HG02763 (cell line): ENCODE measurements around the gene GPR37L1.

Source experiments
- ATAC-seq: cut with Tn5 transposase; IDR thresholded peaks from one replicate; pipeline ENCODE4 v1.9.1; 2021; ENCODE audit warnings: mild to moderate bottlenecking, moderate library complexity; ENCODE audit not compliant: unreplicated experiment

The GPR37L1 gene, protein sequence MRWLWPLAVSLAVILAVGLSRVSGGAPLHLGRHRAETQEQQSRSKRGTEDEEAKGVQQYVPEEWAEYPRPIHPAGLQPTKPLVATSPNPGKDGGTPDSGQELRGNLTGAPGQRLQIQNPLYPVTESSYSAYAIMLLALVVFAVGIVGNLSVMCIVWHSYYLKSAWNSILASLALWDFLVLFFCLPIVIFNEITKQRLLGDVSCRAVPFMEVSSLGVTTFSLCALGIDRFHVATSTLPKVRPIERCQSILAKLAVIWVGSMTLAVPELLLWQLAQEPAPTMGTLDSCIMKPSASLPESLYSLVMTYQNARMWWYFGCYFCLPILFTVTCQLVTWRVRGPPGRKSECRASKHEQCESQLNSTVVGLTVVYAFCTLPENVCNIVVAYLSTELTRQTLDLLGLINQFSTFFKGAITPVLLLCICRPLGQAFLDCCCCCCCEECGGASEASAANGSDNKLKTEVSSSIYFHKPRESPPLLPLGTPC

DNA sequence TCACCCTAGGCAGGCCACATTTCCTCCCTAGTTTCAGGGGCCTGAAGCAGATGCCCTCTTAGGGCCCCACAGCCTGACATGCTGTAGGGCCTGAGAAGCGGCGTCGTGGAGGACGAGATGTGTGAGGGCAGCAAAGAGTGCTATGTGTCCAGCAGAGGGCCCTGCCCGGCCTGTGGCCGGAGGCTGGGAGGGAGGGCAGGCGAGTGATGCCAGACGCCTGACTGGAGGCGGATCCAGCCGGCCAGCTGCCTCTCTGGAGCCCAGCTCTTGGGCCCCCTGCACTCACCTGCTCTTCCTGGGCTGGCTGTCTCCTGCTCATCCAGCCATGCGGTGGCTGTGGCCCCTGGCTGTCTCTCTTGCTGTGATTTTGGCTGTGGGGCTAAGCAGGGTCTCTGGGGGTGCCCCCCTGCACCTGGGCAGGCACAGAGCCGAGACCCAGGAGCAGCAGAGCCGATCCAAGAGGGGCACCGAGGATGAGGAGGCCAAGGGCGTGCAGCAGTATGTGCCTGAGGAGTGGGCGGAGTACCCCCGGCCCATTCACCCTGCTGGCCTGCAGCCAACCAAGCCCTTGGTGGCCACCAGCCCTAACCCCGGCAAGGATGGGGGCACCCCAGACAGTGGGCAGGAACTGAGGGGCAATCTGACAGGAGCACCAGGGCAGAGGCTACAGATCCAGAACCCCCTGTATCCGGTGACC, at the start of gene GPR37L1:
Gene GPR37L1, plus strand, starts transcription at position 279 of the 697 bp plus-strand sequence. Its CDS starts 47 bp downstream, at position 326.
- no peak for ATAC-seq

DNA sequence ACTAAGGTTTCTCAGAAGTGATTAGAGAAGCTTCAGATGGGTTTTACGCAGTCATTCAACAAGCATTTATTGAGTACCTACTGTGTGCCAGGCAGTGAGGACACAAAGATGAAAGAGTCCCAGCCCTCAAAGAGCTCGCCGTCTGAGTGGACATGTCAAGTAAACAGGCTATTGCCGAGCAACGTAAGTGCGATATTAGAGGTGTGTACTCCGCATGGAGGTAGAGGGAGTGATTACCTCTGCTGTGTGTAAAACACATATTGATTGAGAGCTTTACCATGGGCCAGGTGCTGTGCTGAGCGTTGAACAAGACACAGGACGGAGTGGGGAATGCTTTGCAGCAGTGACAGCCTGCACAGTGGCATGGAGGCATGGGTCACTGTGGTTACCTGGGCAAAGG, 49.5 kb upstream of the GPR37L1 start:
- ATAC-seq = no peak

DNA sequence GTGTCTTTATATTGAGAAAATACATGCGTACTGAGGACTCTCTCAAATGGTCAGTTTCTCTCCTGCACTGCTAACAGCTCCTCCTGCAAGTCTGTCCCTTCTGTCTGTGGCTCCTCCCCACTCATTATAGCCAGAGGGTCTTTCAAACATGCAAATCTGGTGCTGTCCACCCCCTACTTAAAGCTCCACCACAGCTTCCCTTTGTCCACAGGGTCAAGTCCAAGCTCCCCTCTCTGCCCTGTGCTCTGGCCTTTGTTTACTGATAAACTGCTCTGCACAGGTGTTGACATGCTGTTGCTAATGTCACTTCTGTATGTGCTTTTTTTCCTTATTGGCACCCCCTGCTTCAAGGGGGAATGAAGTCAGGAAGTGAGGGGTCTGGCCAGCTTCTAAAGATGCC, 47.7 kb upstream of the GPR37L1 start:
- ATAC-seq = no peak

DNA sequence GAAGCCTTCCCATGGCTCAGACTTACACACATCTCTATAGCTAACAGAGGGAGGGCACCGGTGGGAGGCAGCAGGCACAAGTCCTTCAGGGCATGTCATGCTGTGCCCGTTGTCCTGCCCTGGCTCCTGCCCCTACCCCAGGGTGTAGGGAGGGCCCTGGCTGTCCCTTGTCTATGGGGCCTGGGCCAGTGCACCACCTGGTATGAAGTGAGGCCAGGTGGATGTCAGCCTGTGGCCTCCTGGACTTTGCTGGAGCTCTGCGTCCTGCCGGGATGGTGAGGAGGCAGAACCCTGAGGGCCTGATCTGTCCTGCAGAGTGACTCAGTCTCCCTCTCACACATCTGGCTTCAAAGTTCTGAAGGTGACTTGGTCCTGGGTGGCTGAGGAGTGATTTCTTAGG, 47.3 kb upstream of the GPR37L1 start:
- no peak for ATAC-seq

DNA sequence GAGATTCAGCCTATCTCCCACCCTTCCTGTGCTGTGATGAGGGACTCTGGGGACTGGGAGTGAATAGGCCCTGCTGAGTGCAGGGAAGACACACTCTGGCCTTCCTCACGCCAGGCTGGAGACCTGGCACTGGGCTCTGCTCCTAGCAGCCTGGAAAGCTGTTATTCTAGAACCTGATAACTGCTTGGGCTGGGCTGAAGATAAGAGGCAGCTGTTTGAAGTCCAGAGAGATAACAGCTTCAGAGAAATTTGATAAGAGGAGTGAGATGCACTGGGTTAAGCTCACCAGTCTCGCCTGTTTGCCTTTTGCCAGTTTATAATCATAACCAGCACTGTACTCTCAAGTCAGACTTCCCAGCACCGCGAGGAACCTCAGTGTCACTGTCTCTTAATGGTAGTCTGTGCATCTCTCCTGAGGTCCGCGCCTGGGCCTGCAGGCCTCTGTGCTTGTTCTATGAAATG, 46.6 kb upstream of the GPR37L1 start:
- no peak for ATAC-seq

DNA sequence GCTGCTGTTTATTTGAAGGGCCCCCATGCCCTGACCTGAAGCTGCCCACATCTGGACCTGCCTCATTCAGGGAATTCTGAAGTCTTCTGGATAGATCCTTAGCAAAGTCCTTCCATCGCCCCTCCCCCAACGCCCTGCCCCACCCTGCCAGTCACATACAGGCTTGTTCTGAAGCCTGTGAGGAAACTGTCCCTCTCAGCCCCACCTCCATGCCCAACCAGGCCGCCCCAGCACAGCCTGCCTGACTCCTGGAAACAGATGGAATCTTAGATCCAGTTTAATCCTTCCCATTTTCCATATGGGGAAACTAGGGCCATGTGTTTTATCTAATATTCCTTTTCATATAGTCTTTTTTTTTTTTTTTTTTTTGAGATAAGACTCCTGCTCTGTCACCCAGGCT, 44.5 kb upstream of the GPR37L1 start:
- no peak for ATAC-seq

DNA sequence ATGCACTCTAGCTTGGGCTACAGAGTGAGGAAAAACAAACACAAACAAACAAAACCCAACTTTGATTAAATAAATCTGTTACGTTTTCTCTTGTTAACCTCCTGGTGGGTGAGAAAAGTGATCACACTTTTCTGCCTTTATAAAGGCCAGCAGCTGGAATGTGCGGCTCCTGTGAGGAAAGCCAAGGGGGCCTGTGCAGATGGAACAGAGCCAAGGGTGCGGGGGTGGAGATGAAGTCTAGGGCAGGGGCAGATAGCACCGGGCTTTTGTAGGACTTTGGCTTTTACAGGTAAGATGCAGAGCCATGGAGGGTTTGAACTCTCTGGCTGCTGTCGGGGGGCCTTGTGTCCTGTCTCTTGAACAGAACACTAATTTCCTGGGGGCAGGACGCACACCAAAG, 40.7 kb upstream of the GPR37L1 start:
- ATAC-seq = no peak

DNA sequence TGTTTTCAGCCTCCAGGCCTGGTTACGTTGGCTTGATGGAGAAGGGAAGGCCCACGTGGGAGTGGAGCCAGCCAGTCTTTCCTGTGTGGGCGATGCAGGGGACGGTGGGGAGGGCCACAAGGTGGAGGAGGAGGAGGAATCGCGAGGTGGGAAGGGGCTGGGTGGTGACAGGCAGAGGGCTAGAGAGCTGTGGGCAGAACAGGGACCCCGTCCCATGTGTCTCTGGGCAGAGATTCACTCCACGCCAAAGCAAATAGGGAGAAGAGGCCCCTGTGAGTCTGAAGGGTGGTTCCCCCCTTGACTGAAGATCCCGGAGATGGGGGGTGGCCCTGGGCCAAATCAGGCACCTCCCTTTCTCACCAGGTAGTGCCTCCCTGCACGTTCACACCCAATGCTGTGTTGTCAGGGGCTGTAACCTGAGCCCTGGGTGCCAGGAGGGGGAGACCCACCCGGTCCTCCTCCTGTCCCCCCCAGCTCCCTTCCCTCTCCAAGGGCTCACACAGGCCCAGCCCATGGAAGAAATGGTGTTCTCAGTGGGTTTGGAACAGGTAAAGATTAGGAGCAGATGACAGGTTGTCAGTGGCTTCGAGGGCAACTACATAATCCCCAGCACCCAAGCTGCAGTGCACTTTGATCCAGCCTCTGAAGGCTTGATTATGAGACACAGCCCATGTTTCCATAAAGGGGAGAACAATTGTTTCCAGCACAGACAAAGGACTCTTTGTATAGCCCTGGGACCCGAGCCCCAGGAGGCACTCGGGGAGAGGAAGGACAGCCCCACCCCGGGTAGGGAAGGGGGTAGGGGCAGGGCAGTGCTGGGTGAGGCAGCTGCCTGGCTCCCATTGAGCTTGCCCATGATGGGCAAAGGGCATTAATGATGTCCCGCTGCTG, 37.7 kb upstream of the GPR37L1 start:
- no peak for ATAC-seq

DNA sequence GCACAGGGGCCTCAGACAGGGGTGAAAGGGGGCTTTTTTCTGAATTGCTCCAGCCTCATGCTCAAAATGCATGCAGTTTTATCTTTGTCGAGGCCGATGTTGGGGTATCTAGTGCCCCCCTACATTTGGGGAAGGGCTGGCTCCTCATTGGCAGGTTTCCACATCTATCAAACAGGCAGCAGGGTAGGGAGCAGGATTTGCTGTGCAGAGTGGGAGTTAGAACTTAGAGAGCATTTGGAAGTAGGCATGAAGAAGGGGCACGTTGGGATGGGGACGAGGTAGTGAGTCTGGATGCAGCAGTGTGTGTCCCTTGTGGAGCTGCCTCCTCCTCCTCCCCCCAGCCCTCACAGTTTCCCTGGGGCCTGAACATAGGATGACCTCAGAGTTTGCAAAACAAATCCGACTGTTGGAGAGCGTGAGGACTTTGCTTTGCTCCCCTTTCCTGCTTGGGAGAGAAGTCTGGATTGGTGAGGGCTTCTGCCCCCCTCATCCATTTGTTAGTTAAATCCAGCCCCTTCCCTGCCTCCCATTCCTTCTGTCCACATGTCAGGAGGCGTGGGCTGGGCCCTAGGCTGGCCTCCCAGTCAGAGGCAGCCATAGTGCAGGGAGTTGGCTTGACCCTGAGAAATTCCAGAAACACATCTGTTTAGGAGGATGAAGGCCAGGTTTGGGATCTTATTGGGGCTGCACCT, 36.9 kb upstream of the GPR37L1 start:
- no peak for ATAC-seq

DNA sequence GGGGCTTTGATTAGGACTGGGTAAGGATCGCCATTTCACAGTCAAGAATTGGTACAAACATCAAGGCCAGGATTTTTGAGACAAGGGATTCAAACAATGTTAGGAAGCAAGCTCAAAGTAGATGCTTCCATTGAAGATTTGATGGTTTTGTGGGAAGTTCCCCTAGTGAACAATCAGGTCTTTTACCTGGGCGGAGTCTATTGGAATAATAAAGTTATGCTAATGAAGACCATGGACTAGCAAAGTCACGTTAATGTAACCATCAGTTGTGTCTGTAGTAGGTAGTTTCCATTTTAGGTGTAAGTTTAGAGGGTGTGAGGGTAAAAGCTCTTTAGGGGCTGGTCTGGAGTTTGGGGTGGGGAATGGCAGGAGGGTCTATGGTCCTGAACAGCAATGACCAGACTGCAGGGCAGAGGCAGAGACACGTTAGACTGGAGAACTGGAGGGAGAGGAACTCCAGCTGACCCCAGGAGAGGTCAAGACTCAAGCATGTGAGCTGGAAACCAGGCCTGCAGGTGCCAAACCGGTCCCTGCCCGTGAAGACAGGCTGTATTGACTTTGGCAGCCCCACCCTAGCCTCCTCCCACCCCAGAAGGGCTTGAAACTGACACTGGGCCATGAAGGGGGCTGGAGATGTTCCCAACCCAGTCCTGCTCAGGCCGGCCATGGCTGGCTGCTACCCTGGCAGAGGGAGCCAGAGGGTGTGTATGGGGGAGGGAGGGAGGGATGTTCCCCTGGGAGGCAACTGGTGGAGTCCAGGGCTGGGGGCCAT, 36.0 kb upstream of the GPR37L1 start:
- ATAC-seq = no peak

DNA sequence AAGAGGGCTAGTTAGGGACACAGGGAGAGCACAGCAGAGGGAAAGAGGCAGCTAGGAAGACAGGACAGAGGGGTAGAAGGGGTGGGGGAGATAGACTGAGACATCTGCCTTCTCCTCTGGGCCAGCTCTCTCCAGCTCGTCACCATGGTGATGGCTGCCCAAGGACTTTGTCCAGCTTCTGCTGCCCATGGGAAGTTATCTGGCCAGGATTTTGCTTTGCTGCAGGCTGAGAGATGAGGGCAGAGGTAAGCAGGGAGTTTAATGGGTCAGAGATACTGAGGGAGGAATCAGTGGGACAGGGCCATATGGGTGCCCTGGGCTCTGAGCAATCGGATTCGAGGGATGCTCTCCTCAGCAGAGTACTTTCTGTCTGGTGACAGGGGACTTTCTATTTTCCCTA, 34.5 kb upstream of the GPR37L1 start:
- ATAC-seq = no peak

DNA sequence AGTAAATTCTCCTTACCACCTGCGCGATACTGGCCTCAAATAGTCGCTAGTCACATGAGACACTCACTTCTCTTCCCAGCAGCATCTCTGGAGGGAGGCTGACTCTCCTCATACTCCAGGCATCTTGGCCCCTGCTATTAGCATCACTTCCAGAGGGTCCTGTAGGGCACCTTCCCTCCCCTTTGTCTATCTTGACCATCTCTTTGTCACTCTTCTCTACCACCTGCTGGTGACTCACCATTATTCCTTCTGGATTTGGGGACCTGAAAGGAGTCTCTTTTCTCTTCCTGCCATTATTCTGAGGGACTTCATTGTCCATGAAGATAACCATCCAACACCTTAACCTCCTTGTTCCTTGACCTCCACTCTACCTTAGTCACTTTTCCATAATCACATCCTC, 31.7 kb upstream of the GPR37L1 start:
- ATAC-seq = no peak

DNA sequence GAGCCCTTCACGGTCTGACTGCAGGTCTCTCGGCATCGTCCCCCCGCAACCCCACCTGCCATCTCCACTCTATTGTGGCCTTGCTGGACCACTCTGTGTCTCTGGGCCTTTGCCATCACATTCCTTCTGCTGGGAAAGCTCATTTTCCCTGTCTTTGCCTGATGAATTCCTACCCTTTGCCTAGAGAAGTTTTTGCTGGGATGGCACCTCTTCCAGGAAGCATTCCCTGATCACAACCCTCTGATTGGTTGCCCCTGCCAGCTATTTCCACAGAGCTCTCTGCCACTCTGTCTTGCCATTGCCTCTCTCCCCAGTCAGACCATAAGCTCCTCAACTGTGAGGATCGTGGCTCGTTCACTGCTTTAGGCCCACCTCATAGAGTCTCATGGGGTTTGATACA, 28.9 kb upstream of the GPR37L1 start:
- no peak for ATAC-seq

DNA sequence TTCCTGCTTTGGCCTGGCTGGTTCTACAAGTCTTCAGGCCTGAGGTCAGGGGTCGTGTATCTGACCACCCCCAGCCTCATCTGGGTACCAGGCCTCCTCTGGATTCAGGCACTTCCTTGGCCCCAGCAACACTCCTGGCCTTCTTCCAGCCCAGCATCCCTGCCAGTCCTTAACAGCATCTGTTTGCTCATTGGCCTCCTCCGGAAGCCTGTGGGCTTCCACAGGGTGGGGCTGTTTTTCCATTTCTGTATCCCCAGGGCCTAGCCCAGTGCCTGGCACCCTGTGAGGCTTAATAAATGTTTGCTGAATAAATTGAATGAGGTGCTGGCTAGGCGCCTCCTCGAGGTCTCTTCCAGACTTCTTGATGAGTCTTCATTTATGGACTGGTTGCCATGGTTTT, 21.5 kb upstream of the GPR37L1 start:
- ATAC-seq = no peak

DNA sequence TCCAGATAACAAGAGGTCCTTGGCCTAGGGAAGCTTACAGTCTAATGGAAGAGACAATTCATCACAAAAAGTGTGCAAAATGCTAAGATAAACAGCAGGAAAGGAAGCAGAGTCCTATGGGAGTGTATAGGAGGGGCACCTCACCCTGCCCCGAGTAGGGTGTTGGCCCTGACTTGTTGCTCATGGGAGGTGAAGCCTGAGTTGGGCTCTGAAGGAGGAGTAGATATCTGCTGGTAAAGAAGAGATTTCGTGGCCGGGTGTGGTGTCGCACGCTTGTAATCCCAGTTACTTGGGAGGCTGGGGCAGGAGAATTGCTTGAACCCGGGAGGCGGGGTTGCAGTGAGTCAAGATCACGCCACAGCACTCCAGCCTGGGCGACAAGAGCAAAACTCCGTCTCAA, 18.6 kb upstream of the GPR37L1 start:
- no peak for ATAC-seq

DNA sequence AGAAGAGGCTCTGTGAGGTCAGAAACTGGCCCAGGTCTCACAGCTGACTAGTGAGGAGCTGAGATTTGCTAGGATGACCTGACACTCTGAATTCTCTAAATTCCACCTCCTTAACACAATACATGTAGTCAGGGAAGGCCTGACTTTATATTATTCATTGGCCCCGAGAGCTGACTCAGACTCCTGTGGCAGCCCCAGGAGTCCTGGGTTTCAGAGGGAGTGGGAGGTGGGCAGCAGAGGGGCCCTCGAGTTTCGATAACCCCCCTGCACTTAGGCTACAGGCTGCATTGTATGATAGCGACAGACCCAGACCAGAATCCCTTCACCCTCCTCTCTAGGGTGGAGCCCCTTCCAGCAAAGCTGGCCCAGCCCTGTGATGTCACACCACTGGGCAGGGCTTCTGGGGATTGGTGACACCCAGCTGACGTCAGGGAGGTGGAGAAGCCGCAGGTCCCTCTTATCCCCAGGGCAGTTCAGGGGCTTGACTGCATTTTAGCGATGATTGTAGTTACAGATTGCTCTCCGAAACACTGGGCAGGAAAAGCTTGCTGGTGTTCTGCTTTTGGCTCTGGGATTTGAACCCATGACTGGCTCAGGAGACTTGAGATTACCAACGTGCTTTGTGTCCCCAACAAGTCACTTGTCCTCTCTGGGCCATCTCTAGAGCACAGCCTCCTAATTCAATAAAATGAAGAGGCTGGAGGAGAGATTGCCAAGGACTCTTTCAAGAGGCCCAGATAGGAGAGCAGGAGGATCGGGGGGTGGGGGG, 17.0 kb upstream of the GPR37L1 start:
- no peak for ATAC-seq

DNA sequence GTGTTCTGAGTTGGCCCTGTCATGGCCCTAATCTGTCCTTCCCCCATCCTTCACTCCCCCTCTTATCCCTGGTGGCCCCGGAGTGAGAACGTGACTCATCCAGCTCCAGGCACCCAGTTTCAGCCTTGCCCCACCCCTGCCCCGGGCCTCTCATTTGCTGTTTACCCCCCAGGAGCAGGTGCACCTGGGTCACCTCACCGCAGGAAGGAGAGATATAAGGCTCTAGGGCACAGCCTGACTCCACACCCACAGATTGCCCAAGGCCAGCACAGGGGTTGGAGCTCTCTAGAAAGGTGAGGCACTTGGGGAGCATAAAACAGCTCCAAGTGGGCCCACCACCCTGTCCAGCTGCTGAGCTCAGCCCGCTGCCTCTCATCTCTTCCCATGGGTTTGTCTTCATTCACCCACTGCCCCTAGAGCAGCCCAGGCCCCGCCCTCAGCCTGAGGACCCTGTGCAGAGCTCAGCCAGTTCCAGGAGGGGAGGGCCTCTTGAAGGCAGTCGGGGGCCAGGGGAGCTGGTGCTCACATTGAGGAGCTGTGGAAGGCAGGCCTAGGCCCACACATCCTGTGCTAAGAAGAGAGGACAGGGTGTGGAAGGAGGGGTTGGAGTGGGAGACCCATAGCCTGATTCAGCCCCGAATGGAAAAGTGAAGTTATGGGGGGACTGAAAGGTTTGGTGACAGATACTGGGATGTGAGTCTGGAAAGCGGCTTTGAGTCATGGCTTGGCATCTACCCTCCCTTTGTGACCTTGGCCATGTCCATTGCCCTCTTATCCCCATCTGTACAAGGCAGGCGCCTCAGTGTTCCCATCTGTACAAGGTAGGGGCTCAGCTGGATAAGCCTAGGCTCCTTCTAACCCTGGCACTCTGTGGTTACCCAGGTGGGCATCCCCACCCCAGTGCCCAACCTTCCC, 16.1 kb upstream of the GPR37L1 start:
- ATAC-seq = no peak

DNA sequence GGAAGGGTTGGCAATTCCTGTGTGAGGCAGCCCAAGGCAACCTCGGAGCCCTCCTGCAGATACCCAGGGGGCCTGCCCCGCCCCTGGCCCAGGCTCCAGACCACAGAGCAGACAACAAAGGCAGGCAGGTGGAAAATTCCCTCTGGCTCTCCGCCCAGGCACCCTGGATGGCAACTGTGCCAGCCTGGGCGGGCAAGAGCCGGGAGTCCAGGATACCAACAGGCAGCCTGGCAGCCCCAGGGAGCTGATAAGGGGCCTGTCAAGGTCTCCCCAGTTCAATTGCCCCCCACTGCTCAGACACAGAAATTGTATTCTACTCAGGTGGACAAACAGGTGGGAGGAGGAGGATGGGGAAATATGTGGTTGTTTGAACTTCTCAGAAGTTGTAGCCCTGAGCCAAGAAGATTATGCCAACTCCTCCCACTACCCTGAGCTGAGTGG, 15.4 kb upstream of the GPR37L1 start:
- ATAC-seq = no peak
